Fibroblast of pulmonary artery (primary cell): ENCODE data around the gene APPBP2.

ENCODE experiments used
- DNase-seq: peaks from one replicate; pipeline ENCODE4 v3.0.0-alpha.2; 2010; ENCODE audit warnings: low read depth
- H3K4me3 ChIP-seq: replicated peaks from 2 replicates; pipeline ENCODE4 v1.5.1; 2011; ENCODE audit warnings: low read depth, mild to moderate bottlenecking, control low read depth, low read length, moderate library complexity
- CTCF ChIP-seq: IDR thresholded peaks from 2 replicates; pipeline ENCODE4 v1.5.1; 2011; ENCODE audit warnings: mild to moderate bottlenecking, control low read depth, low read length, inconsistent platforms; ENCODE audit errors: missing control alignments

APPBP2 gene

GRCh38 chr17:60472449-60472848 is 53.6 kb downstream of the APPBP2 start:
- no peak for DNase-seq
- TF ChIP-seq CTCF: no peak
- no peak overlapping the region for H3K4me3 ChIP-seq

GRCh38 chr17:60471451-60471850 is 54.6 kb downstream of the APPBP2 start:
- TF ChIP-seq CTCF: no peak
- DNase-seq: no peak
- H3K4me3 ChIP-seq: no peak overlapping the region

DNA sequence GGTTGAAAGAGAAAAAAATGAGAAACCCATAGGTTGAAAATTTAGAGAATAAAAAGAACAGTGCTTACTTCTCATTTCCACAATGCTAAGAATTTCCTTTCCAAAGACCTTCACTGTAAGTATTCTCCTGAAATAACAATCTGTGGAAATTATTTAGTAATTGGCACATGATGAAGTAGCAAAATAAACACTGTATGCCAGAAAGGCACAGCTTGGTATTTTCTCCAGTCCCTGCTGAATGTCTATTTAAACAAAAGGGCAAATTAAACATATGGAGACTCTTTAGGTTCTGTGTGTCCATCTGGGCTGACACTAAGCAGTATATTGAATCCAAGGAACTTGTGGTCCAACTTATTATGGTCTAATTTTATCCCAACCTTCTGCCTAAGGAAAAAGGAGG is 57.7 kb downstream of the APPBP2 start:
- no peak for TF ChIP-seq CTCF
- peak; percentile 29 for DNase-seq
- no peak overlapping the region for H3K4me3 ChIP-seq

GRCh38 chr17:60464343-60464742 is 61.7 kb downstream of the APPBP2 start:
- TF ChIP-seq CTCF: no peak

DNA sequence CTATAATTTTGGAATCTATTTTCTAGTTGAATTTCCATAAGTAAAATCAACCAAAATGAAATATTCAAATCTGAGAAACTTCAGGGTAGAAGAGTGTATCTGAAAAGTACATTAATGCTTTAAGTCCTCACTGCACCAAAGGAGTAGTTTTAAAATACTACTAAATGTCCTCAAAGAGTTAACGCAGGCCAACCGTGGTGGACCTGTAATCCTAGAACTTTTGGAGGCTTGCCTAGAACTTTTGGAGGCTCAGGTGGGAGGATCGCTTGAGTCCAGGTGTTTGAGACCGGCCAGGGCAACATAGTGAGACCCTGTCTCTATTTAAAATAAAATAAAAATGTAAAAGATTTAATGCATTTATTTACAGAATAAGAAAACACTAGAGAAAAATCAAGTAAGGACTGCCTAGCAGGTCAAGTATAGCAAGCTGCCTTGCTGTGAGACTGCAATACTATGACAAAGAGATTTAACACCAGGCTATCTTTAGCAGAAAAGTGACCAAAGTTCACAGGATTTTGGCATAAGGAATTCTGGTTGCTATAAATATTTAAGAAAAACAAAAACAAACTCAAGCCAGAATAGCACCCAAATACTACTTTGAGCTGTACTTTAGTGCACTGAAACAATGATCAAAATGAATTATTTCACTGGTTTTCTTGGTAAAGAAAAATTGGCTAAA is 62.7 kb downstream of the APPBP2 start:
- peak; percentile 6 for DNase-seq
- no peak overlapping the region for H3K4me3 ChIP-seq
- TF ChIP-seq CTCF: no peak

More at GRCh38 chr17:60464343-60464742, 61.7 kb downstream of the APPBP2 start:
- no peak overlapping the region for H3K4me3 ChIP-seq
- no peak for DNase-seq

- TF ChIP-seq CTCF: no peak
- H3K4me3 ChIP-seq: no peak overlapping the region
- no peak for DNase-seq
These were observed 64.5 kb downstream of the APPBP2 start for GRCh38 chr17:60461584-60461983.

- no peak overlapping the region for H3K4me3 ChIP-seq
- DNase-seq: no peak
- no peak for TF ChIP-seq CTCF
These were observed 68.9 kb downstream of the APPBP2 start for GRCh38 chr17:60457148-60457547.
